Fibroblast of peridontal ligament (primary cell): ENCODE data around the gene GAS5.
"Not testable (repeated sequence)": the region's sequence is repeated elsewhere in the genome, so short reads cannot be mapped to it uniquely, and the experiment has no call there.

Experiments used
- DNase-seq: peaks from one replicate; pipeline ENCODE4 v3.0.0-alpha.2; 2010; ENCODE audit errors: extremely low read depth

Gene GAS5

DNA sequence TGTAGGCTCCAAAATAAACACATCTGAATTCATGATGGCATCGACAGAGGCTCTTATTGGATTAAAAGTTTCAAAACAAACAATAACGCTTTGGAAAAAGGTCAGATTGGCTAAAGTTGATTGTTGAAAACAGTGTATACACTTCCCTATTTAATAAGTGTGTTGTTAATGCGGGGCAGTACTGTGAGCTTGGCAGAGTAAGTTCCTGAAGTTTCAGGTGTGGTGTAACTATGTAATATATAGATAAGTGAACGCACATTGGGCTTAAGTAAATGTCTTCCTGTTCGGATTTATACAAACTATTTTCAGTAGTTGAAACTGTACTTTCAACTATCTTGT lies 1.2 kb upstream of the GAS5 start:
- no peak for DNase-seq

GRCh38 chr1:173868266-173869020 lies 654 bp upstream of the GAS5 start, which contains the start of gene ZBTB37:
TSS of gene ZBTB37 (plus strand) at chr1:173868380. CDS start at chr1:173870226, 1,846 bp downstream.
- peak; percentile 25 for DNase-seq

DNA sequence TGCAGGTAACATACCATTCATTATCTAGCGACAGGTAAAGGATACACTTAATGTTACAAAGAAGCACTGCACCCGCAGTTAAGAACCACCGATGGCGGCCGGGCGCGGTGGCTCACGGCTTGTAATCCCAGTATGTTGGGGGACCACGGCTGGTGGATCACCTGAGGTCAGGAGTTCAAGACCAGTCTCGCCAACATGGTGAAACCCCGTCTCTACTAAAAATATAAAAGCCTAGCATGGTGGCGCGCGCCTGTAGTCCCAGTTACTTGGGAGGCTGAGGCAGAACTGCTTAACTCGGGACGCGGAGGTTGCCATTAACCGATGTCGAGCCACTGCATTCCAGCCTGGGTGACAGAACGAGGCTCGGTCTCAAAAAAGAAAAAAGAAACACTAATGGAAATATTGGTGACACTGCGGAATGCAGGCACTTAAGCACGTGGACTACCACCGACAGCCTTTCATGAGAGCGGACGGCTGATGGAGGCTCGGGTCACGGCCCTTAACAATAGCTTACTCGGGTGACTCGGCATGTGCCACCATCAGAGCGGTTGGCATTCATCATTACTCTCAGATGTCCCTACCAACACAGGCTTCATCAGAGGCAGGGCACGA lies 542 bp downstream of the GAS5 start:
- no peak for DNase-seq

DNA sequence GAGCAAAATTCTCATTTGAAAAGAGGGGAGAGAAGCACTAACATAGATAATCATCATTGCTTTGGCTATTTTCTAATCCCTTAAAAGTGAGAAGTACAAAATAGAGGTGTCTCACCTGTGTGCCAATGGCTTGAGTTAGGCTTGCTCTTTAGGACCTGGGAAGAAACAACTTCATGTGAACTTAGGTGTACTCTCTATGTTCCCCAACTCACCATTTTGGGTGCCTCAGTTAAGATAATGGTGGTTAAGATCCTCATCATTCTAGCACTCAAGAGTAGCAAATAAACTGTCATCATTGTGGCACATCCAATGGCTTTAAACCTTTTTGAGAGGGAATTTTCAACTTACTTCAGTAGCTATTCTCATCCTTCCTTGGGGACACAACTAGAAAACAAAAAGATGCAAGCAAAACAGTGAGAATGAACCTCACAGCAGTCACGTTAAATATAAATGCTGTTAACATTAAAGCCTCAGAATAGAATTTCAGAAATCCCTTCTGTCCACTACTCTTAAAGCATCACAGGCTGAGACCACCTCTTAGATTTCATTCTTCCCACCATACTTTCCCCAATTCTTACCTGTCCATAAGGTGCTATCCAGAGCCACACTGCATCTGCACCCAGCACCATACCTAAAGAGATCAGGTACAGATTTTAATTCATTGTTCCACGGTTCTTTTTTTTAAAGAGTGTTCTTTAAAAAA lies 1.2 kb downstream of the GAS5 start:
- DNase-seq, result no peak

- DNase-seq, result no peak
Measured at GRCh38 chr1:173865468-173866164, 2.2 kb downstream of the GAS5 start.

GRCh38 chr1:173864179-173864867 lies 3.5 kb downstream of the GAS5 start:
- peak; percentile 22 for DNase-seq

DNA sequence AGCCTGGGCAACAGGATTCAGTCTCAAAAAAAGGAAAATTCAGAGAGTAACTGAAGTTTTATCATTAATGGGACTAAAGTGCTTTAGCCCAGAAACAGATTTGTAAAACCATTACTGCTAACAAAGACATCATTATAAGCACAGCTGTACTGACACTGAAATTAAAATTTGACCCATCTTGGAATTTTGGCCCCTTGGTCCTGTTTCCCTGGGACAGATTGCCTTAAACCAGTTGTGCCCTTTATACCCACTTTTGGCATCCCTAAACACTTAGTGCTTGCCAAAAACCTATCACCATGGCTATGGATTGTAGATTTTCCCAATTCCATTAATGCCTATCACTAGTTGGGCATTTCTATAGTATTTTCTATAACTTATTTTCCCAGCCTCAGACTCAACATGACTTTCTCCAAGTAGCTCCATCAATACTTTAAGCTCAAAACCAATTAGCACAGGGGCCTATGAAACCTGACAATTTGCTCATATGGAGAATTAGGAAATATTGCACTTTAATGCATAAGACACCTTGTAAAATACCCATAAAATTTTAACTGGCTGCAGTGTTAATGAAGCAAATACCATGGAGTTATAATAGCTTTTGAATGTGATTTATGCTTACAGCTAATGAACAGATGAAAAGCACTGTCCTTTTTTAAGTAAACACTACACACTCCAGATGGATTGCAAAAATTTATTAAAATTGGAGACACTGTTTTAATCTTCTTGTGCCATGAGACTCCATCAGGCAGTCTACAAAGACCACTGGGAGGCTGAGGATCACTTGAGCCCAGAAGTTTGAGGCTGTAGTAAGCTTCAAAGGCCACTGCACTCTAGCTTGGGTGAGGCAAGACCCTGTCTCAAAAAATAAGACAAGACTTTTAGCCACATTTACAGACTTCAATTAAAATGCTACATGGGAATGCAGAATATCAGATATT lies 4.3 kb downstream of the GAS5 start:
- DNase-seq, result no peak

- no peak for DNase-seq
Measured at GRCh38 chr1:173862769-173863223, 5.0 kb downstream of the GAS5 start.

GRCh38 chr1:173862146-173862768 lies 5.5 kb downstream of the GAS5 start:
- DNase-seq, result not testable (repeated sequence)

- no peak for DNase-seq
Measured at GRCh38 chr1:173861731-173862145, 6.1 kb downstream of the GAS5 start.

GRCh38 chr1:173860065-173860464 lies 7.7 kb downstream of the GAS5 start:
- DNase-seq, result no peak

DNA sequence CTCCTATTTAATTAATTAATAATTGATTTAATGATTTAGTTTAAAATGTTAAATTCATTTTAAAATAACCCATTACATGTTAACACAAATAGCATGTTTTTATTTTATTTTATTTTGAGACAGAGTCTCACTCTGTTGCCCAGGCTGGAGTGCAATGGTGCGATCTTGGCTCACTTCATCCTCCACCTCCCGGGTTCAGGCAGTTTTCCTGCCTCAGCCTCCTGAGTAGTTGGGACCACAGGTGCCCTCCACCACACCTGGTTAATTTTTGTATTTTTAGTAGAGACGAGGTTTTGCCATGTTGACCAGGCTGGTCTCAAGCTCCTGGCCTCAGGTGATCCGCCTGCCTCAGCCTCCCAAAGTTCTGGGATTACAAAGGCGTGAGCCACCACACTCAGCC lies 8.2 kb downstream of the GAS5 start:
- DNase-seq, result not testable (repeated sequence)

DNA sequence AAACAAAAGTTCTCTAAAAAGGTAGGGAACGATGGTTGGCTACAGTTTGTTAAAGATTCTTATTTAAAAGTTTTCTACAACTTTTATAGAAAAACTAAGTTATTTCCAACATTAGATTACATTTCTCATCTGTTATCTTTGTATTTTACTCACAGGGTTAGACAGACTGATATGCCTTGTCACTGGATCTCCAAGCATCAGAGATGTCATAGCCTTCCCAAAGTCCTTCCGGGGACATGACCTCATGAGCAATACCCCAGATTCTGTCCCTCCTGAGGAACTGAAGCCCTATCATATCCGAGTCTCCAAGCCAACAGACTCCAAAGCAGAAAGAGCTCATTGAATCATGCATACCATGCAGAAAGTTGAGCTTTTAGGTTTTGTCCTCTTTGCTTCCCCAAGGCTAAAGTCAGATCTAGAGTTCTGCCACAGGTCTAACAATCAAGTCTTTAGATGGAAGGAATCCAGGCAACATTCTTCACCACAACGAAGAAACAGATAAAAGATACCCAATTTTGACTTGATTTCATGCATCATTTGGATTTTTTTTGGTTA lies 10.3 kb downstream of the GAS5 start:
- no peak for DNase-seq

DNA sequence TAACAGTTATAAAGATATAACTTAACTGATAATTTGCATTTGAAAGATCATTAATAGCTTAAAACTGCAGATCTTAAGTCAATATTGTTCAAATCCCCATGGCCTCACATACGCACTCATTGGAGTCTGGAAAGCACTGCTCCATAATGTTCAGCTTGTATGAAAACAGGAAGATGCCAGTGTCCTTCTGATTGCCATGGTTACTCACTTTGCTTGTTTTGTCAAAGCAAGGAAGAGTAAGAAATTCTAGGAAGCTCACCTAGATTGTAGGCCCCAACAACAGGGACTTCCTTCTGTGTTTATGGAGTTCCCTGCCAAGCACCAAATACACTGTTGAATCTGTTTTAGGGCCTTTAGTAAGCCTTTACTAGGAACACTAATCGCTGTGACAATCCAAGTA lies 10.9 kb downstream of the GAS5 start:
- no peak for DNase-seq

DNA sequence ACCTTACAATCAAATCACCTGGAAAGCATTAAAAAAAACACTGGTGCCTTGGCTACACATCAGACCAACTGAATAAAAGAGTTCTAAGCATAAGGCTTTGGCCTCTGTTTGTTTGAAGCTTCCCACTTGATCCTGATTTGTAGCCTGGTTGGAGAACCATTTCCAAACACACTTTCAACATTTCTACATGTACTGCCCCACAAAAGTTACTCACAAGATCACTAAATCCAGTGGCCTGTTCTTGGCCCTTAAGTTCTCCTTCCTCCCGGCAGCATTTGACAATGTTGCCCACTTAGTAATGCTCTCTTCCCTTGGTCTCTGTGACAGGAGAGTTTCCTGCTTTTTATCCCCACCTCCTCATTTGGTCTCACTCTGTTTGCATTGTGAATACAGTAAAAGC lies 11.8 kb downstream of the GAS5 start:
- DNase-seq, result no peak

GRCh38 chr1:173853074-173853473 lies 14.7 kb downstream of the GAS5 start:
- DNase-seq, result peak; percentile 55

DNA sequence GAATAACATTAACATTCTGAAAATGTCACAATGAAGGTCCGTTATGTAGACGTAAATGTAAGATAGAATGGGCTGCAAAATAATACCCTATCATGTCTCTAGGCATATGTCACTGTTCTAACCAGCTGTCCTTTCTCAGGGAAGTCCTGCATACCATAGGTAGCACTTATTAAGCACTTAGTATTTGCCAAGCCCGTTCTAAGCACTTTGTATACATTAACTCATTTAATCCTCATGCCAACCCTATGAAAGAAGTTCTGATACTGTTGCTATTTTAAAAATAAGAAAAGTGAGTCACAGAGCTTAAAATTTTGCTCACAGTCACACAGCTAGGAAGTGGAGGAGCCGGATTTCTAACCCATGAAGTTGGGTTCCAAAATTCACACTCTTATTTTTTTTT lies 15.7 kb downstream of the GAS5 start:
- DNase-seq, result no peak

- DNase-seq, result no peak
Measured at GRCh38 chr1:173832748-173833147, 35.0 kb downstream of the GAS5 start.

DNA sequence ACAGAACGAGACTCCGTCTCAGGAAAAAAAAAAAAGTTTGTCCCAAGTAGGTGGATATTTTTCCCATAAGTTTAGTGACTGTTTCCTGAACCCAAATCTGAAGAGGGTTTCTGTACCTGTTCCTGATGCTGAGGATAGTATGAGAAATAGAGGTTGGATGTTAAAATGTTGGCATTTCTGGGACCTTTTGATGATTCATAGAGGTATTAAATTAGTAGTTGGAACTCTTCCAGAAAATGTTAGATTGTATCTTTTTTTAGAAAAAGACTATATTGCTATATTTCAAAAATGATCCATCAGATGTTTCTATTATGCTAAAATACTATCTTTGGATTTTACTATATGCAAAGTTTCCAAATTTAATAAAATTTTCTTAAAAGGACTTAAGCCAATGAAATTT lies 40.2 kb downstream of the GAS5 start:
- no peak for DNase-seq
